Liver (tissue), 9 donors: ENCODE measurements around the gene B3GAT1. TPM values are rescaled to one million over a fixed set of nuclear protein-coding genes. Genes with fewer than 3 reads are reported as not detected.

Source experiments
- DNase-seq: peaks from one replicate; pipeline ENCODE4 v3.0.0-alpha.2; 2017; ENCODE audit warnings: low spot score
- H3K27ac ChIP-seq, 2 donors: one replicate each; pipeline ENCODE4 v1.7.0; 2013; ENCODE audit warnings: inconsistent platforms in 2 of 2, low read length in 2 of 2, control low read depth in 1 of 2, low read depth in 1 of 2, mild to moderate bottlenecking in 1 of 2
- H3K27me3 ChIP-seq, 4 donors: one replicate each; pipeline versions ENCODE4 v1.6.1 to v1.7.0; 2013; ENCODE audit warnings: low read length in 3 of 4, inconsistent platforms in 1 of 4, mild to moderate bottlenecking in 1 of 4, moderate library complexity in 1 of 4; ENCODE audit not compliant: control insufficient read depth in 4 of 4, insufficient read depth in 4 of 4
- H3K36me3 ChIP-seq, 4 donors: one replicate each; pipeline versions ENCODE4 v1.6.1 to v1.7.0; 2013; ENCODE audit warnings: low read length in 3 of 4, mild to moderate bottlenecking in 3 of 4, low read depth in 1 of 4, moderate library complexity in 1 of 4; ENCODE audit not compliant: control insufficient read depth in 4 of 4, insufficient read depth in 3 of 4
- H3K4me1 ChIP-seq, 4 donors: one replicate each; pipeline versions ENCODE4 v1.6.1 to v1.7.0; 2013; ENCODE audit warnings: low read length in 3 of 4, mild to moderate bottlenecking in 3 of 4, moderate library complexity in 1 of 4; ENCODE audit not compliant: control insufficient read depth in 4 of 4, insufficient read depth in 4 of 4
- H3K4me3 ChIP-seq, 3 donors: one replicate each; pipeline versions ENCODE4 v1.6.1 to v1.7.0; 2013; ENCODE audit warnings: low read length in 3 of 3, control low read depth in 1 of 3, low read depth in 1 of 3, mild to moderate bottlenecking in 1 of 3
- H3K9ac ChIP-seq, 2 donors: one replicate each; pipeline ENCODE4 v1.7.0; 2013; ENCODE audit warnings: low read length in 2 of 2, mild to moderate bottlenecking in 2 of 2, moderate library complexity in 2 of 2, control low read depth in 1 of 2, low read depth in 1 of 2
- H3K9me3 ChIP-seq, 4 donors: one replicate each; pipeline versions ENCODE4 v1.6.1 to v1.7.0; 2013; ENCODE audit warnings: low read length in 3 of 4; ENCODE audit not compliant: control insufficient read depth in 4 of 4
- ATF3 ChIP-seq: IDR thresholded peaks from 2 replicates; pipeline ENCODE4 v1.6.1; 2016; ENCODE audit warnings: antibody characterized with exemption
- EGR1 ChIP-seq, 2 donors: IDR thresholded peaks; 2 replicates each; pipeline ENCODE4 v1.6.1; 2016 to 2018; ENCODE audit warnings: antibody characterized with exemption in 2 of 2, low read depth in 2 of 2
- FOXA1 ChIP-seq: IDR thresholded peaks from 2 replicates; pipeline ENCODE4 v1.6.1; 2016; ENCODE audit warnings: antibody characterized with exemption
- FOXA2 ChIP-seq: IDR thresholded peaks from 2 replicates; pipeline ENCODE4 v1.6.1; 2016; ENCODE audit warnings: antibody characterized with exemption
- GABPA ChIP-seq, 2 donors: IDR thresholded peaks in 1 of 2; conservative IDR thresholded peaks in 1 of 2; 2 replicates each; pipeline ENCODE4 v1.6.1; 2016; ENCODE audit warnings: antibody characterized with exemption in 2 of 2, mild to moderate bottlenecking in 1 of 2, moderate library complexity in 1 of 2
- HNF4A ChIP-seq, 2 donors: conservative IDR thresholded peaks; 2 replicates each; pipeline ENCODE4 v1.6.1; 2016; ENCODE audit warnings: antibody characterized with exemption in 2 of 2, mild to moderate bottlenecking in 2 of 2
- HNF4G ChIP-seq: IDR thresholded peaks from 2 replicates; pipeline ENCODE4 v1.6.1; 2016; ENCODE audit warnings: antibody characterized with exemption
- JUND ChIP-seq, 2 donors: IDR thresholded peaks; 2 replicates each; pipeline ENCODE4 v1.6.1; 2016; ENCODE audit warnings: antibody characterized with exemption in 2 of 2
- MAX ChIP-seq: IDR thresholded peaks from 2 replicates; pipeline ENCODE4 v1.6.1; 2016; ENCODE audit warnings: antibody characterized with exemption
- NR2F2 ChIP-seq: IDR thresholded peaks from 2 replicates; pipeline ENCODE4 v1.6.1; 2016; ENCODE audit warnings: antibody characterized with exemption
- RAD21 ChIP-seq, 2 donors: IDR thresholded peaks; 2 replicates each; pipeline ENCODE4 v1.6.1; 2016; ENCODE audit warnings: antibody characterized with exemption in 2 of 2, mild to moderate bottlenecking in 2 of 2
- RXRA ChIP-seq, 2 donors: IDR thresholded peaks; 2 replicates each; pipeline ENCODE4 v1.6.1; 2017 to 2018; ENCODE audit warnings: antibody characterized with exemption in 2 of 2, mild to moderate bottlenecking in 1 of 2
- SP1 ChIP-seq: IDR thresholded peaks from 2 replicates; pipeline ENCODE4 v1.6.1; 2018; ENCODE audit warnings: antibody characterized with exemption, mild to moderate bottlenecking
- TAF1 ChIP-seq: conservative IDR thresholded peaks from 2 replicates; pipeline ENCODE4 v1.6.1; 2016; ENCODE audit warnings: antibody characterized with exemption, mild to moderate bottlenecking
- YY1 ChIP-seq: IDR thresholded peaks from 2 replicates; pipeline ENCODE4 v1.6.1; 2016; ENCODE audit warnings: antibody characterized with exemption, mild to moderate bottlenecking
- WGBS: extraction: QIAGEN DNeasy Blood & Tissue Kit; methylation state at CpG from one replicate; pipeline ENCODE4 v1.1.7; 2013; 5-methylcytosine and 5-hydroxymethylcytosine counted together
- polyA plus RNA-seq, 2 donors: library from polyadenylated mRNA; stranded (reverse) in 1 of 2; unstranded in 1 of 2; fragments of 200-250 nt in 1 of 2; fragments of >200 nt in 1 of 2; fragmentation: Nextera tagmentation in 1 of 2; extraction: Ambion mirVana in 1 of 2; gene quantifications; one replicate each; pipeline versions ENCODE4 v1.2.1 to v1.2.3, GENCODE V29; 2013 to 2015
- total RNA-seq, 2 donors: library from RNA; depleted of rRNA; stranded (reverse); fragments of >200 nt; gene quantifications; one replicate each; pipeline ENCODE4 v1.2.3, GENCODE V29; 2014
- TF ChIP-seq, protein P1 (sequence below): IDR thresholded peaks from 2 replicates; pipeline ENCODE4 v1.6.1; 2016; ENCODE audit warnings: antibody characterized with exemption
- TF ChIP-seq, protein P2 (sequence below): IDR thresholded peaks from 2 replicates; pipeline ENCODE4 v1.6.1; 2016; ENCODE audit warnings: antibody characterized with exemption, mild to moderate bottlenecking
- TF ChIP-seq, protein P3 (sequence below): fragments of 150-350 bp; IDR thresholded peaks from 2 replicates; pipeline ENCODE4 v1.5.1; 2017; ENCODE audit warnings: improper control_type of control experiment, low read depth, low read length; ENCODE audit not compliant: missing input control
- donor health status: healthy.
- donor health status: healthy.
- donor health status: healthy.
- donor health status: healthy.
- donor health status: healthy.

The B3GAT1 gene, protein sequence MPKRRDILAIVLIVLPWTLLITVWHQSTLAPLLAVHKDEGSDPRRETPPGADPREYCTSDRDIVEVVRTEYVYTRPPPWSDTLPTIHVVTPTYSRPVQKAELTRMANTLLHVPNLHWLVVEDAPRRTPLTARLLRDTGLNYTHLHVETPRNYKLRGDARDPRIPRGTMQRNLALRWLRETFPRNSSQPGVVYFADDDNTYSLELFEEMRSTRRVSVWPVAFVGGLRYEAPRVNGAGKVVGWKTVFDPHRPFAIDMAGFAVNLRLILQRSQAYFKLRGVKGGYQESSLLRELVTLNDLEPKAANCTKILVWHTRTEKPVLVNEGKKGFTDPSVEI
- total RNA-seq (under 1 TPM in 1 of 2 donors, not detected in 1; 0.25 TPM), polyA plus RNA-seq (1 to 10 TPM in 1 of 2 donors, under 1 TPM in 1; 0.13 to 6.6 TPM)

DNA sequence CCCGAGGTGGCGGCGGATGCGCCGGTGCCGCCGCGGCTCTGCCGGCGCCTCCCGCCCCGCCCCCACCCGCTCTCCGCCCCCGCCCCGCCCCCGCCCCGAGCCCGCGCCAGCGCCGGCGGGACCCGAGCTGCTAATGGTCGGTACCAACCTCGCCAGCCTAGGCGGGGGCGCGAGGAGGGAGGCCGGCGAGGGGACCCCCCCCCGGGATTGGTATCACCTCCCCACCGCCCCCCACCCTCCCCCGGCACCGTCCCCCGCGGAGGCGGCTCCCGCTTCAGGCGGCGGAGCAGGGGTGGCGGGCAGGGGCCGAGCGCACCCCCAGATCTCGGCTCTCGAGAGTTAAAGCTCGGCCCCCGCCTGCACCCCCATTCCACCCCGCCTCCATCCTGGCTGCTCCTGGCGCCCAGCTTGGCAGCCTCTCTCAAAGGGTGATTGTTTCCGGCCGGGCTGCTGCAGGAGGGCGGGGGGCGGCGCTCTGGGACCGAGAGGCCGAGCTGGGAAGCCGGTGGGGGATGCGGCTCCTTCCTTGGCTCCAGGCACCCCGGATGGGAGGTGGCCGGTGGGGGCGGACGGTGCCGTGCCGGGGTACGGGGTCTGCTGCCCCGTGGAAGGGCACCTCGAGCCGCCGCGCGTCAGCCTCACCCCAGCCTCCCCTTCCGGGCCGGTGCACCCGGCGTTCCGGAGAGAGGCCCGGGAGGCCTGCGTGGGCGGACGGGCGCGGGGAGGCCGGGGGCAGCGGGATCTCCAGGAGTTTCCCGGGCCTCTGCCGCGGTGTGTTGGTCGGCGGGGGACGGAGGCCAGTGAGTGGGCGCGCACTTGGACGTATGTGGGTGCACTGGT is at the start of gene B3GAT1:
B3GAT1 (minus strand) TSS at position 40 of the 840 bp plus-strand sequence. CDS start 24,583 bp downstream, outside the sequence.
- Histone ChIP-seq H3K9ac (peak within 1 kb of the TSS in 1 of 2 donors; percentile 16), H3K4me1 (peaks cover 0 to 27% (median 7%) of the 10 kb centered on the region in 4 donors), H3K27ac (peak within 1 kb of the TSS in 1 of 2 donors; percentile 20), H3K4me3 (peak within 1 kb of the TSS in 2 of 3 donors; percentile 45 to 73), H3K27me3 (no peaks in the 10 kb centered on the region), H3K9me3 (no peaks in the 10 kb centered on the region), H3K36me3 (no peaks in the 10 kb centered on the region)
- WGBS = 2% methylated on average over 94 of the region's 94 CpGs
- TF ChIP-seq YY1 = no peak
- peak in 1 of 2 donors; percentile 88 for TF ChIP-seq EGR1 (IDR thresholded peaks at IDR 0.05; ENCODE audit: low read depth in 2 of 2)
- no peak for TF ChIP-seq MAX
- DNase-seq = no peak

- no peak for TF ChIP-seq MAX
- TF ChIP-seq RAD21 (IDR thresholded peaks at IDR 0.05) = no peak
- no peak for TF ChIP-seq ATF3
- TF ChIP-seq YY1 = no peak
- TF ChIP-seq, protein P1, sequence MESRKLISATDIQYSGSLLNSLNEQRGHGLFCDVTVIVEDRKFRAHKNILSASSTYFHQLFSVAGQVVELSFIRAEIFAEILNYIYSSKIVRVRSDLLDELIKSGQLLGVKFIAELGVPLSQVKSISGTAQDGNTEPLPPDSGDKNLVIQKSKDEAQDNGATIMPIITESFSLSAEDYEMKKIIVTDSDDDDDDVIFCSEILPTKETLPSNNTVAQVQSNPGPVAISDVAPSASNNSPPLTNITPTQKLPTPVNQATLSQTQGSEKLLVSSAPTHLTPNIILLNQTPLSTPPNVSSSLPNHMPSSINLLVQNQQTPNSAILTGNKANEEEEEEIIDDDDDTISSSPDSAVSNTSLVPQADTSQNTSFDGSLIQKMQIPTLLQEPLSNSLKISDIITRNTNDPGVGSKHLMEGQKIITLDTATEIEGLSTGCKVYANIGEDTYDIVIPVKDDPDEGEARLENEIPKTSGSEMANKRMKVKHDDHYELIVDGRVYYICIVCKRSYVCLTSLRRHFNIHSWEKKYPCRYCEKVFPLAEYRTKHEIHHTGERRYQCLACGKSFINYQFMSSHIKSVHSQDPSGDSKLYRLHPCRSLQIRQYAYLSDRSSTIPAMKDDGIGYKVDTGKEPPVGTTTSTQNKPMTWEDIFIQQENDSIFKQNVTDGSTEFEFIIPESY = no peak
- no peak for TF ChIP-seq SP1
- TF ChIP-seq, protein P2, sequence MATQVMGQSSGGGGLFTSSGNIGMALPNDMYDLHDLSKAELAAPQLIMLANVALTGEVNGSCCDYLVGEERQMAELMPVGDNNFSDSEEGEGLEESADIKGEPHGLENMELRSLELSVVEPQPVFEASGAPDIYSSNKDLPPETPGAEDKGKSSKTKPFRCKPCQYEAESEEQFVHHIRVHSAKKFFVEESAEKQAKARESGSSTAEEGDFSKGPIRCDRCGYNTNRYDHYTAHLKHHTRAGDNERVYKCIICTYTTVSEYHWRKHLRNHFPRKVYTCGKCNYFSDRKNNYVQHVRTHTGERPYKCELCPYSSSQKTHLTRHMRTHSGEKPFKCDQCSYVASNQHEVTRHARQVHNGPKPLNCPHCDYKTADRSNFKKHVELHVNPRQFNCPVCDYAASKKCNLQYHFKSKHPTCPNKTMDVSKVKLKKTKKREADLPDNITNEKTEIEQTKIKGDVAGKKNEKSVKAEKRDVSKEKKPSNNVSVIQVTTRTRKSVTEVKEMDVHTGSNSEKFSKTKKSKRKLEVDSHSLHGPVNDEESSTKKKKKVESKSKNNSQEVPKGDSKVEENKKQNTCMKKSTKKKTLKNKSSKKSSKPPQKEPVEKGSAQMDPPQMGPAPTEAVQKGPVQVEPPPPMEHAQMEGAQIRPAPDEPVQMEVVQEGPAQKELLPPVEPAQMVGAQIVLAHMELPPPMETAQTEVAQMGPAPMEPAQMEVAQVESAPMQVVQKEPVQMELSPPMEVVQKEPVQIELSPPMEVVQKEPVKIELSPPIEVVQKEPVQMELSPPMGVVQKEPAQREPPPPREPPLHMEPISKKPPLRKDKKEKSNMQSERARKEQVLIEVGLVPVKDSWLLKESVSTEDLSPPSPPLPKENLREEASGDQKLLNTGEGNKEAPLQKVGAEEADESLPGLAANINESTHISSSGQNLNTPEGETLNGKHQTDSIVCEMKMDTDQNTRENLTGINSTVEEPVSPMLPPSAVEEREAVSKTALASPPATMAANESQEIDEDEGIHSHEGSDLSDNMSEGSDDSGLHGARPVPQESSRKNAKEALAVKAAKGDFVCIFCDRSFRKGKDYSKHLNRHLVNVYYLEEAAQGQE = no peak
- TF ChIP-seq NR2F2 = no peak
- TF ChIP-seq FOXA1 = no peak
- no peak for TF ChIP-seq HNF4G
- no peak for TF ChIP-seq HNF4A (conservative IDR thresholded peaks at IDR 0.05)
- TF ChIP-seq EGR1 (IDR thresholded peaks at IDR 0.05; ENCODE audit: low read depth in 2 of 2) = no peak
- TF ChIP-seq JUND (IDR thresholded peaks at IDR 0.05) = no peak
- TF ChIP-seq RXRA (IDR thresholded peaks at IDR 0.05) = no peak
- TF ChIP-seq TAF1 = no peak
- no peak for TF ChIP-seq FOXA2
- TF ChIP-seq GABPA (IDR thresholded peaks at IDR 0.05 in 1 of 2, conservative IDR thresholded peaks at IDR 0.05 in 1 of 2) = no peak
- TF ChIP-seq, protein P3, sequence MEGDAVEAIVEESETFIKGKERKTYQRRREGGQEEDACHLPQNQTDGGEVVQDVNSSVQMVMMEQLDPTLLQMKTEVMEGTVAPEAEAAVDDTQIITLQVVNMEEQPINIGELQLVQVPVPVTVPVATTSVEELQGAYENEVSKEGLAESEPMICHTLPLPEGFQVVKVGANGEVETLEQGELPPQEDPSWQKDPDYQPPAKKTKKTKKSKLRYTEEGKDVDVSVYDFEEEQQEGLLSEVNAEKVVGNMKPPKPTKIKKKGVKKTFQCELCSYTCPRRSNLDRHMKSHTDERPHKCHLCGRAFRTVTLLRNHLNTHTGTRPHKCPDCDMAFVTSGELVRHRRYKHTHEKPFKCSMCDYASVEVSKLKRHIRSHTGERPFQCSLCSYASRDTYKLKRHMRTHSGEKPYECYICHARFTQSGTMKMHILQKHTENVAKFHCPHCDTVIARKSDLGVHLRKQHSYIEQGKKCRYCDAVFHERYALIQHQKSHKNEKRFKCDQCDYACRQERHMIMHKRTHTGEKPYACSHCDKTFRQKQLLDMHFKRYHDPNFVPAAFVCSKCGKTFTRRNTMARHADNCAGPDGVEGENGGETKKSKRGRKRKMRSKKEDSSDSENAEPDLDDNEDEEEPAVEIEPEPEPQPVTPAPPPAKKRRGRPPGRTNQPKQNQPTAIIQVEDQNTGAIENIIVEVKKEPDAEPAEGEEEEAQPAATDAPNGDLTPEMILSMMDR = no peak
- Histone ChIP-seq H3K36me3 (no peaks in the 10 kb centered on the region), H3K4me3 (no peak overlapping the region), H3K4me1 (peaks cover 0 to 6% (median 3%) of the 10 kb centered on the region in 4 donors), H3K9ac (no peak overlapping the region), H3K27me3 (no peaks in the 10 kb centered on the region), H3K27ac (no peak overlapping the region), H3K9me3 (peaks cover 3 to 7% (median 5%) of the 10 kb centered on the region in 4 donors)
- 81% methylated on average over 1 of the region's 1 CpG for WGBS
- no peak for DNase-seq
These were observed 49.6 kb upstream of the B3GAT1 start for GRCh38 chr11:134461621-134462020.
